Activated gamma-delta T cell treated with anti-CD3 and anti-CD28 coated beads, Interleukin-2, amount 50 U/mL, for 16 hours (primary cell): ENCODE results near the gene EPHA1.

Experiments used
- DNase-seq: peaks from one replicate; pipeline ENCODE4 v3.0.0-alpha.2; 2020; ENCODE audit warnings: low read depth

EPHA1 gene

GRCh38 chr7:143408686-143409561 lies at the start of gene EPHA1:
Gene EPHA1 (minus strand): TSS chr7:143408856. CDS start chr7:143408805, 51 bp downstream.
- no peak for DNase-seq

- no peak for DNase-seq
Observed at GRCh38 chr7:143458263-143458662, 49.6 kb upstream of the EPHA1 start.

- DNase-seq = no peak
Observed at GRCh38 chr7:143456992-143457793, 48.5 kb upstream of the EPHA1 start.

- DNase-seq = no peak
Observed at GRCh38 chr7:143455942-143456341, 47.3 kb upstream of the EPHA1 start.

- no peak for DNase-seq
Observed at GRCh38 chr7:143455491-143455890, 46.8 kb upstream of the EPHA1 start.

GRCh38 chr7:143454091-143454680 lies 45.5 kb upstream of the EPHA1 start:
- no peak for DNase-seq

GRCh38 chr7:143452495-143452894 lies 43.8 kb upstream of the EPHA1 start:
- DNase-seq = no peak

- DNase-seq = no peak
Observed at GRCh38 chr7:143451746-143452145, 43.1 kb upstream of the EPHA1 start.

- DNase-seq = no peak
Observed at GRCh38 chr7:143451122-143451521, 42.5 kb upstream of the EPHA1 start.

GRCh38 chr7:143449793-143450192 lies 41.1 kb upstream of the EPHA1 start:
- DNase-seq = no peak

- DNase-seq = no peak
Observed at GRCh38 chr7:143448429-143448828, 39.8 kb upstream of the EPHA1 start.

- no peak for DNase-seq
Observed at GRCh38 chr7:143447466-143447865, 38.8 kb upstream of the EPHA1 start.

- DNase-seq = no peak
Observed at GRCh38 chr7:143444785-143445184, 36.1 kb upstream of the EPHA1 start.

GRCh38 chr7:143444063-143444782 lies 35.6 kb upstream of the EPHA1 start:
- no peak for DNase-seq

GRCh38 chr7:143443153-143443552 lies 34.5 kb upstream of the EPHA1 start, which contains the start of gene TAS2R60:
Gene TAS2R60 (plus strand): TSS chr7:143443453. CDS start chr7:143443453, 0 bp downstream.
- no peak for DNase-seq

GRCh38 chr7:143439866-143440265 lies 31.2 kb upstream of the EPHA1 start:
- no peak for DNase-seq

GRCh38 chr7:143437578-143437977 lies 28.9 kb upstream of the EPHA1 start:
- DNase-seq = no peak

- no peak for DNase-seq
Observed at GRCh38 chr7:143436325-143436946, 27.8 kb upstream of the EPHA1 start.

- DNase-seq = no peak
Observed at GRCh38 chr7:143435266-143435665, 26.6 kb upstream of the EPHA1 start.

- no peak for DNase-seq
Observed at GRCh38 chr7:143434660-143435059, 26.0 kb upstream of the EPHA1 start.

GRCh38 chr7:143433759-143434158 lies 25.1 kb upstream of the EPHA1 start:
- no peak for DNase-seq
